CD4-positive, alpha-beta T cell treated with Interleukin-2 at 100 ng/mL for 4 hours (primary cell): Measurements from ENCODE around the gene ZFP42.
"Not testable (repeated sequence)": the region's sequence is repeated elsewhere in the genome, so short reads cannot be mapped to it uniquely, and the experiment has no call there.

Experiments
- DNase-seq: peaks from one replicate; pipeline ENCODE4 v3.0.0-alpha.2; 2020; ENCODE audit warnings: low spot score

Gene ZFP42

DNA sequence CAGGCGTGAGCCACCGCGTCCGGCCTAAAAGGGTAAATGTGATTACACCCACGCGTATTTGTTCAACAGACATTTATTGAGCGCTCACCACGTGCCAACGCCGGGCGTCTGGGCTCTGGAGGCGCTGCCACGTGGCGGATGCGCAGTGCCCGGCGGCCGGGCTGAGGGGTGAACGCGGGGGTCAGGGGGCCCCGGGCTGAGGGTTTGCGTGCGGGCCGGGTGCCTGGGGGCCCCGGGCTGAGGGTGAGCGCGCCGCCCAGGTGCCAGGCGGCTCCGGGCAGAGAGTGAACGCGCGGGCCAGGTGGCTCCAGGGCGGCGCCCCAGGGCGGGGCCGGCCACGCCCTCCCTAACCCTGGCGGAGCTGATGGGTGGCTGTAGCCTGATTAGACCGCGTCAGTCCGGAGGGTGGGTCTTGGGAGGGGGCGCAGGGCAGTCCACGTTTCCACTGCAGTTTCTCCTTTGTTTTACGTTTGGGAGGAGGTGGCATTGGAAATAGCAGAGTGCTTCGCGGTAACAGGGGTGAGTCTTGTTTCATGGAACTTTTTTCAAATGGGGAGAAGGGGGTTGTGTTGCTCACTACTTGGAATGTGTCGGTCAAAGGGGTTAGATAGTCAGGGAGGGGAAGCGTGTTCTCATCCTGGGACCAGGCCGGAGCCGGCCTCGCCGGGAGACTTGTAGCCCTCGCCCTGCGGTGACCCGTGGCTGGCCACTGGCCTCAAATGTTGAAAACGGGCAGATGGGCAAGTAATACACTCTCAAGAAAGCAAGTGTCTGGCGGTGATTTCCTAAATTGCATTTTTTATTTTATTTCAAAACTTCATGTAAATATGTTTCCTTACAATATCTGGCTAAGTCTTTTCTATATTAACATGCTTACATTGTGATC is at the start of gene ZFP42:
TSS of gene ZFP42 (plus strand) at position 450 of the 886 bp plus-strand sequence. CDS start 7,037 bp downstream, outside the sequence.
- DNase-seq: no peak

DNA sequence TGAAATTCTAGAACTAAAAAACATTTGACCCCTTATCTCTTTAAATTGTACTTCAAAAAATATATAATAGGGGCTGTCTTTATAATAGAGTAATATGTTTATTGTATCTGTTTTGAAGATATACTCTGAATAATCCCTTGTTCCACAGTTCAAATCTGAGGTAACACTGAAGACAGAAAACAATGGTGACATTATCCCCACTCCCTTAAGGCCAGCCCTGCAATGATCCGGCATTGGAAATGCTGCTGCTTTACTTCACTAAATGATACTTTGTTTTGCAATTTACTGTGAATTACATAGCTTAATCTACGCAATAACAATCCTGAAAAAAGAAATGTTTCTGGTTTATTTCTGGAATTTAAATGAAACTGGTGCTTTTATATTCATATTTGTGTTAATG is 34.4 kb upstream of the ZFP42 start:
- no peak for DNase-seq

DNA sequence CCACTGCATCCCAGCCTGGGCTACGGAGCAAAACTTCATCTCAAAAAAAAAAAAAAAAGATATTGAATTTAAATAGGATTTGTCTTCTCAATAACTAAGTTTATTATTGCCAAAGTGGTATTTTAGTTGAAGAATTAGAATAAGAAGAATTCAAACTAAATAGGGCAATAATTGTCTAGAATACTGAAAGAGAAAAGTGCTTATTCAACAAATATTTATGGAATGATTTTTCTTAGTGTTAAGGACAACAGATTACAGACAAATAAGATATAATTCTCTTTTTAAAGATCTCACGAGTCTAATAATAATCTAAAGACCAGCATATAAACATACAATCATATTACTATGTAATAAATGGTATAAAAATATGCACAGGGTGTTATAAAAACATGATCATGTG is 33.6 kb upstream of the ZFP42 start:
- DNase-seq: no peak

DNA sequence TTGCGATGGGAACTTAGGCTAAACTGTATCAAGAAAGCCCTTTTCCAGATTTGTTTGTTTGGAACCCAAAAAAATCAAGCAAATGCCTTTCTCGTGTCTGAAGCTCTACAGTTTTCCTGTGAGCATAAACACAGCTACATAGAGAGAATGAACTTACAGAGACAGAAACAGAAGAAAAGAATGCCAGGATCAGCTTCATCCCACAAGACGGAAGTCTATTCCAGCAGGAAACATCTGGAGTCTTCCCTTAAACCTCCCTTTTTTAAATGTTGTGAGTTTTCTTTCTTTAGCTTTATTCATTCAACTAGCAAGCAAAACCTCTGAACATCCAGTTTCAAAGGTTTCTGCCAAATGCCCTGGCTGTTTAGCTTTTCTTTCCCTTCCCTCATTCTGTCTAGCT is 32.6 kb upstream of the ZFP42 start:
- DNase-seq: no peak

DNA sequence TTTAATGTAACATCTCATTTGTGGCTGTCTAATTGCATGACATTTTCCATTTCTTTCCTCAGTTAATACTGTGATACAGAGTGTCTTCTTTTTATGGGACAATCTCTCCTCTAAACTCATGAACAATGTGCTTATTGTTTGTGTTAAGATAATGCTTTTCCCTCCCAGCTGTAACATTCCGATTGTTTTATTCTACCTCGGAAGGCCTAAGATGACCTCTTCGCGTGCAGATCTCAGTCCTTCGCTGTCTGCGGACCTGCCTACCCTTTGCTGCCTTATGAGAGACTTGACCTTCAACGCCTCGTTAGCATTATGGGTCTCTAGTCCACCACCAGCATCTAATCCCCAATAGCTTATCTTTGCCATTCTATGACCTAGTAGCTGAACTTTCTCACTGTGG is 29.8 kb upstream of the ZFP42 start:
- DNase-seq: no peak

DNA sequence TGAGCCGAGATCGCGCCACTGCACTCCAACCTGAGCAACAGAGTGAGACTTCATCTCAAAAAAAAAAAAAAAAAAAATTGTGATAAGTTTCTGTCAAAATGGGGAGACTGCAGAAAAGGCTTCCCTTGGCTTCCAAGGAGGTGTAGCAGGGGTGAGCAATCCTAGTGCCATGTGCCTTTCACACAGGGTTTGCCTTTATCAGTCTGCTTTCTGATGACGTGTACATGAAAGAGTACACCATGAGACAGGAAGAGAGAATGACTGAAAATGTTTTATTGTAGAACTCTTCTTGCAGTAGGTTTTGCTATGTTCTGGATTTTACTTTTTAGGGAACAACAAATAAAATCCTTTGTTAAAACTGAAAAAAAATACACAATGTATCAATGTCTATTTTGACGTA is 23.4 kb upstream of the ZFP42 start:
- no peak for DNase-seq

DNA sequence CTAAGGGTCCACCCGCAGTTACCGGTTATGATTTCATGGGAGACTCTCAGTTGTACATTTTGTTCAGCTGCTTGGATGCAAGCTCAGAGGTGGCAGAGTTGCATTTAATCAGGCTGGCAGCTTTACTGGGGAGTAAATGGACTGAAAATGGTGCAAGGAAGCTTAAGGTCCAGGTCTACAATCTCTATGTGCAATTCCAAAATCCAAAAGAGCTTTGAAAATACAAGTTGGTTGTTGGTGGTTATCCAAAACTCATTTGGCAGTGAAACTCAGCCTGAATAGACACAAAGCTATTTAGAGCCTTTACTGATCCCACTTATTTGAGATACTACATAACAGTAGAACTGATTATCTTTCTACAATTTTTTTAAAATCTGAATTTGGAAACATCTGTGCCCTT is 11.8 kb upstream of the ZFP42 start:
- no peak for DNase-seq

DNA sequence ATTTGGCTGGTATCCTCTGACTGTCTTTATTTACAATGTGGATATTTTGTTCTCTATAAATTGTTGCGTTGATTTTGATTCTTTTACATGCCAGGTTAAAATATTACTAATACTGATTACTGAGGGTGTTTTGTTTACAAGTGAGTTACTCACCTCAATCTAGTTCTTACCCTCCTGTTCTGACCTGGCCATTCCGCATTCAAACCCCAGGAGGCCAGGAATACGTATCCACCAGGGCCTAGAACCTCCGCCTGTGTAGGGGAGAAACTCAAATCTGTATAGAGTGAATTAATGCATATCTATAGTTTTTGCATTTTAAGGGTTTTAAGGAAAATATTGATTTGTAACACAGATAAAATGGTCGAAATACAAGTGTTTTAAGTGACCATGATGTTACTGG is 2.6 kb upstream of the ZFP42 start:
- no peak for DNase-seq

DNA sequence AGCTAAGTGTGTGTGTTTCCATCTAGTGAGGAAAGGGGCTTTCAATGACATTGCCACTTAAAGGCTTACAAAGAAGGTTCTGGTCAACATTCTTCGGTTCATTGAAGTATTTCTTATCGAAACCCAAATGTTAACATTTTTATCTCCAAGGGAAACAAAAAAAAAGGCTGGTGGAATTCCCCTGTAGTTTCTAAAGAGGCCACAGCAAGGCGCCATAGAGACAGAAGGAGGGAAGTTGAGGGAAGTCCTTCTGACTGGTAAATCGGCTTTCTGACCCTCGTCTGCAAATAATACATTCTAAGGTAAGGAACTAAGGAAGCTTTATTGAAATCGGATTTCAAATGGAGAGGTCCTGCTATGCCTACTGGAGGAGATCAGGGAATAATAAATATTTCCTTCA is 1.7 kb upstream of the ZFP42 start:
- no peak for DNase-seq

DNA sequence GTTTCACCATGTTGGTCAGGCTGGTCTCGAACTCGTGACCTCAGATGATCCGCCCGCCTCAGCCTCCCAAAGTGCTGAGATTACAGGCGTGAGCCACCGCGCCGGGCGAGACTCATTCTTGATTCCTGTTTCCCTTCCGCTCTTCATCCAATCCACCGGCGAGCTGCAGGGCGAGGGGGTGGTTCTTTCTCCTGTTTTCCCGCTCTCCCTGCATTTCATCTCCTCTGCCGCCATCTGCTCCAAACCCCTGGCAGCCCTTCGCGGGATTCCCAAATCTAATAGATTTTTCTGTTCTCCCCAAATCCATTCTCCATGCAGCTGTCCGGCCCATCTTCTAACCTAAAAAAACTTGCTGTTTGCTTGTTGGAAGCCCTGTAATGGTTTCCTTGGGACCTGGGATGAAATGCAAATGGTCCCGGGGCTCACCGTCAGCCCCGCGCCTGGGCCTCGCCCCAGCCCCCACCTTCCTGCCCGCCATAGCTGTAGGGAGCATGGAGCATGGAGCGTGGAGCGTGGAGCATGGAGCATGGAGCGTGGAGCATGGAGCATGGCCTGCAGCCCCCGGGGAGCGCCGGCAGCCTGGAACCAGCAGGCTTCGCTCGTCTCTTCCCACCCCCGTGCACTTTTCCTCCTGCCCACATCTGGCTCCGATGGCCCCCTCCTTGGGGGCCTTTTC is 1.1 kb downstream of the ZFP42 start:
- DNase-seq: no peak

DNA sequence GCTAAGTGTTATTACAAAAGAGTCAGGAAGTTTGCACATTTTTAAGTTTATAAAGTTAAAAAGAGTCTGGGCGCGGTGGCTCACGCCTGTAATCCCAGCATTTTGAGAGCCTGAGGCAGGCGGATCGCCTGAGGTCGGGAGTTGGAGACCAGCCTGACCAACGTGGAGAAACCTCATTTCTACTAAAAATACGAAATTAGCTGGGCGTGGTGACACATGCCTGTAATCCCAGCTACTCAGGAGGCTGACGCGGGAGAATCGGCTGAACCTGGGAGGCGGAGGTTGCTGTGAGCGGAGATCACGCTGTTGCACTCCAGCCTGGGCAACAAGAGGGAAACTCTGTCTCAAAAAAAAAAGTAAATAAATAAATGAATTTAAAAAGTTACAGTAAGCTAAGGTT is 2.4 kb downstream of the ZFP42 start:
- not testable (repeated sequence) for DNase-seq

DNA sequence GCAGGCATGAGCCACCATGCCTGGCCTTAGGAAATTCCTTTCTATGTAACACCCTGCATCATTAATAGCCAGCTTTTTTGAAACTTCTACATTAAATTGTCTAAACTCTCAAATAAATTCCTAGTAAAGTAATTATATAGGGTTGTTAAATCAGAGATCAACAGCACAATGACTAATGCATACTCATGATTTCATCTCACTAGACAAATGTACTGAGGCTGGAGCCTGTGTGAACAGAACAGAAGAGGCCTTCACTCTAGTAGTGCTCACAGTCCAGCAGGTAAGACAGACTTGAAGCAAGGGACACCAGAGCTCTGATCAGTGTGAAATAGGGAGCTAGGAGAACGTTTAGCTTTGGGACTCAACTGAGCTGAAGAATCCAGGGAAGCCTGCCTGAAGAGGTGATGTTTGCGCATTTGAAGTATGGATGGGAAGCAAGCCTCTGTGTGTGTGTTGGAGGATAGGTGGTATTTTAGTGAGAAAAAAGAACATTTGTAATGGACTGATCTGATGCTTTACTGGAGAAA is 3.9 kb downstream of the ZFP42 start:
- DNase-seq: no peak

DNA sequence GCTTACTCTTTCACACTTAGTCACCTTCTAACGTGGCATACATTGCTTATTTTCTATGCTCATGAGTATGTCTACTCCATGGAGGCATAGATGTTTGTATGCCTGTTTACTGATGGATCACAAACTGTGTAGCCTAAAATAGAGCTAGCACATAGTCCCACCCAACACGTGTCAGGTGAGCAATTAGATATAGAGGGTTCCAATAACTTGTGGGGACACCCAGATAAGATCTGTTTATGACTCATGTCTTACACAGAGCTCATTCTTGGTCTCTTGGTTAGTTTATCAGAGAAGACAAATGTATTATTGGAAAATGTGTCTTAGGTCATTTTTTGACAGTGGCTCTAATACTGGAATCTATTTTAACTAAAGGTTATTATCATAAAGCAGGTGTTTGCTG is 6.8 kb downstream of the ZFP42 start:
- DNase-seq: no peak

DNA sequence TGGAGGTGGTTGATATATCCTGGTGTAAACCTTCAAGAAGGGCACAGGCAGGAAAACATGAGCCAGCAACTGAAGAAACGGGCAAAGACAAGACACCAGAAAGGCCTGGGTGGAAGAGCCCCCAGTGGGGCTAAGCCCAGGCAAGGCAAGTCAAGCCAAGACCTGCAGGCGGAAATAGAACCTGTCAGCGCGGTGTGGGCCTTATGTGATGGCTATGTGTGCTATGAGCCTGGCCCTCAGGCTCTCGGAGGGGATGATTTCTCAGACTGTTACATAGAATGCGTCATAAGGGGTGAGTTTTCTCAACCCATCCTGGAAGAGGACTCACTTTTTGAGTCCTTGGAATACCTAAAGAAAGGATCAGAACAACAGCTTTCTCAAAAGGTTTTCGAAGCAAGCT is 7.2 kb downstream of the ZFP42 start:
- no peak for DNase-seq

DNA sequence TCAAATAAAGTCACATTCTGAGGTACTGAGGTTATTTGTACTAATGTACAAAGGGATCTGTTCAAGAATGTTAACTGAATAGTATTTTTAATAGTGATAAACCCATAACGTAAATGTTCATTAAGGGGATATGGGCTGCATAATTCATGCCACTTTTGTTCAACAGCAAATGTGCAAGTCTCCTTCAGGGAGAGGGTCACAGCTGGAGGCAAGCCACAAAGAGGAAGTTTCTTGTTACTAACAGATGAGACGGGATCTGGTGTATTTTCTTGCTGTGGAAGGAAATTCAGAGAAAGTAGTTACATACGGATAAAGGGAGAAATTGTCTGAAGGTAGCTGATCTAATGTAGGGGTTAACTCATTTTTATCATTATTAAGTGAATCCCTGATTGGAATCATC is 10.0 kb downstream of the ZFP42 start:
- DNase-seq: no peak

DNA sequence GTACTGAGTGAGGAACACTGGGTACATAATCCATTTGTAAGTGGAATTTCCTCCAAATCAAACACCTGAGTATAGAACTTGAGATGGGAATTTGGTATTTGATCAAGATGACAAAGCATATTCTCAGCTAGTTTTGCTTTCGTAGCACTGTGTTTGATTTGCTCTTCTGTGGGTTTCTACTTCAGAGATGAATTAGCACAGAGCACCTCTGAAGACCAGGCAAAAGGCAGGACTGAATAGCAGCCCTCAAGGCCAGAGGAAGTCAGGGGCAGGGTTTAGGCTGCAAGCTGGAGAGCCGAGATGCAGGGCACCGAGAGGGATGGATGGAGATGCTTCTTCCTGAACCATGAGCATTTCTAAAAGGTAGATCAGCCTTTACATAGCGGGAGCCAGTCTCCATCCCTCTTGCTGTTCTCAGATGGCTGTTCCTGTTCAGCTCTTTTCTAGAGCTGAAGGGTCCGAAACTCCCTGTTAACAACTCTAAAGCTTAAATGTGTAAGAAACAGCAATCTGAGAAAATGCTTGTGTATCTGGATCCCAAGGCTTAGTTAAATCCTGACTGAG is 10.8 kb downstream of the ZFP42 start:
- no peak for DNase-seq

DNA sequence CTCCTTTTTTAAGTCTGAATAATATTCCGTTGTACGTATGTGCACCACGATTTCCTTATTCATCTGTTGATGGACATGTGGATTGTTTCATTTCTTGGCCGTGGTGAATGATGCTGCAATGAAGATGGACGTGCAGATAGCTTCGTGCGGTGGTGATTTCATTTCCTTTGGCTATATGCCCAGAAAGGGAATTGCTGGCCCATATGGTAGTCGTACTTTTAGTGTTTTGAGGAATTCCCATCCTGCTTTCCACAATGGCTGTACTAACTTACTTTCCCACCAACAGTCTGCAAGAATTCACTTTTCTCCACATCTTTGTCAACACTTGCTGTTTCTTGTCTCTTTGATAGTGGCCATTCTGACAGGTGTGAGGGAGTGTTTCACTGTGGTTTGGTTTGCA is 12.8 kb downstream of the ZFP42 start:
- no peak for DNase-seq

DNA sequence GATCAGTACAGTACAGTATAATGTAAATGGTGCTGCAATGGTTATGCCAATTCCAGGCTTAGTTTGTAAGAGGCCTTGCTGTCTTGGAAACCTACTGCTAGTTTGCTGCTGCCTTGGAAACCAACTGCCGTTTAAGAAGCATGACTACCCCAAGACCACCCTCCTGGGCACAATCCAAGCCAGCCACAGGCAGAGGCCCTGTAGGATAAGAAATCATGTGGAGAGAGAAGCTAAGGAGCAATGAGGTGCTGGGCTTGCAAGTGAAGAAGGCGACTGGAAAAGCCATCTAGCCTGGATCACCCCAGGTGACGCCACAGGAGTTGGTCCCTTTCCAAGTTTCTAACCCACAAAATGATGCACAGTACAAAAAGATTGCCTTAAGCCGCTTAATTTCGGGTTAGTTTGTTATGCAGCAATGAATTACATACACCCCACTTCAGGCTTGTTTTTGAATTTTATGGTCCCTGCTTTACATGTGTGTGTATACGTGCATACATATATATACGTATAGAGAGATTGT is 16.9 kb downstream of the ZFP42 start:
- DNase-seq: no peak

DNA sequence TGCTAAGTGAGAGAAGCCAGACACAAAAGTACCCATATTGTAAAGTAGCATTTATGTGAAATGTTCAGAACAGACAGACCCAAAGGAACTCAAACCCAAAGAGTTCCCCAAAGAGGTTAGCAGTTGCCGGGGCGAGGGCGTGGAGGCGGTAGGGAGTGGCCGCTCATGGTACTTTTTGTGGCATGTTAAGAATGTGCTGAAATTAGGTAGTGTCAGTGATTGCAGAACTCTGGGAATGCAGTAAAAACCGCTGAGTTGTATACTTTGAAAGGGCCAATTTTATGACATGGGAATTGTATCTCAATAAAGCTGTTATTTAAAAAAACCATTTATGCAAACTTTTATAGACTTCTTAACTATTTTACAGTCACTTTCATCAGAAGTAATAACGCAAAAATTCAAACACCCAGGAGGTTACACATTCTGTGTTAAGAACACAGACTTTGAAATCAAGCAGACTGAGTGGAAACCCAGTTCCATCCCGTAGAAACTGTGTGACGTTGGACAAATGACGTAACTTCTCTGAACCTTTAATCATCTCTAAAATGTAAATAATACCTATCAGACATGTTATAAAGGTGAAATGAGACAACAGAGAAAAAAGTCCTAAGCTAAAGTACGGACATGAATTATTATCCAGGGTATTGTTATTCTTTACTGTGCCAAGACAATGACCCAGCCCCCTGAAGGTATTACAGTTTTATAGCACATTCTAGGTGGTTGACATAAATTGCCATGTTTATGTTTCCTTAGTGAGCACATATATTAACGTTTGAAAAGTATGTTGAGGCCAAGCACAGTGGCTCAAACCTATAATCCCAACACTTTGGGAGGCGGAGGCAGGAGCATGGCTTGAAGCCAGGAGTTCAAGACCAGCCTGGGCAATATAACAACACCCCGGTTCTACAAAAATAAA is 19.7 kb downstream of the ZFP42 start:
- no peak for DNase-seq

DNA sequence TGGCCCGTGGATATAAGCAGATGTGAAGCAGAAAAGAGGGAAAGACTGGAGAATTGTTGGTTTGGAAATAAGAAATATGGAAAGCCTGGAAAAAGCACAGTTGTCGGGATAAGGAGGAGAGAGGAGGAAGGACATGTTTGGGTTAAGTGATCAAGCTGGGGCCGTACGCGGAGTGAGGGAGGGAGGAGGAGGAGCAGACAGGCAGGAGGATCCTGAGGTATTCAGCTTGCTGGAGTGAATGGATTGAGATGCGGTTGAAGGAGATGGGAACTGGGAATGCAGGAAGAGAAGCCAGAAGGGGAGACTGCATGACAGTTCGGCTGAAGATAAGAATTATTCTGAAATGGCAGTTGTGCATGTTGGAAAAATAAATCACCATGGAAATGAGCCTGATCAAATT is 21.2 kb downstream of the ZFP42 start:
- DNase-seq: no peak

DNA sequence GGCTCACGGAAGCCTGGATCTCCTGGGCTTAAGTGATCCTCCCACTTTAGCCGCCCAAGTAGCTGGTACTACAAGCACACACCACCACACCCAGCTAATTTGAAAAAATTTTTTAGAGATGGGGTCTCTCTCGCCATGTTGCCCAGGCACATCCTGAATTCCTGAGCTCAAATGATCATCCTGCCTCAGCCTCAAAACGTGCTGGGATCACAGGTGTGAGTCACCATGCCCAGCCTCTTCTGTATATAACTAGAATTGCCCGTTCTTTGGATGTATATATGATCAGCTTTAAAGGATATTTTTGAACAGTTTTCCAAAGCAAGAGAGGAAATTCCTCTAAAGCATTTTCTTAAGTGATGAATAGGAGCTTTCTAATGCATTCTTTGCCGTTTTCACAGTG is 22.7 kb downstream of the ZFP42 start:
- DNase-seq: no peak
